GM19238 (cell line): ENCODE data around the gene VNN1.
"Not testable (repeated sequence)": the region's sequence is repeated elsewhere in the genome, so short reads cannot be mapped to it uniquely, and the experiment has no call there.

Source experiments
- DNase-seq: peaks from one replicate; pipeline ENCODE4 v3.0.0; 2011; ENCODE audit warnings: low spot score; ENCODE audit not compliant: insufficient read length

Gene VNN1

DNA sequence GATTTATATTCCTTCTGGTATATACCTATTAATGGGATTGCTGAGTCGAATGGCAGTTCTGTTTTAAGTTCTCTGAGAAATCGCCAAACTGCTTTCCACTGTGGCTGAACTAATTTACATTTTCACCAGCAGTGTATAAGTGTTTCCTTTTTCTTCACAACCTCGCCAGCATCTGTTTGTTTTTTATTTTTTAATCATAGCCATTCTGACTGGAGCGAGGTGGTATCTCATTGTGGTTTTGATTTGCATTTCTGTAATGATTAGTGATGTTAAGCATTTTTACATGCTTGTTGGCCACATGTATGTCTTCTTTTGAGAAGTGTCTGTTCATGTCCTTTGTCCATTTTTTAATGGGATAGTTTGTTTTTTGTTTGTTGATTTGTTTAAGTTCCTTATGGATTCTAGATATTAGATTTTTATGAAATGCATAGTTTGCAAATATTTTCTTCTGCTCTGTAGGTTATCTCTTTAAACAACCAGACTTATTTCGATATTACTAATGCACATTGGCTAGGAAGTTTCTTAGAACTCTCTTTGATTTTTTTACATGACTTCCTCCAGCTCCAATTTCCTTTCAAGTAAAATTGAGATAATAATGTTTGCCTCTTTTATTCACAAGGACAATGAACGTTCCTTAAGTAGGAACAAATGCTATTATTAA is 12.2 kb upstream of the VNN1 start:
- DNase-seq = no peak

DNA sequence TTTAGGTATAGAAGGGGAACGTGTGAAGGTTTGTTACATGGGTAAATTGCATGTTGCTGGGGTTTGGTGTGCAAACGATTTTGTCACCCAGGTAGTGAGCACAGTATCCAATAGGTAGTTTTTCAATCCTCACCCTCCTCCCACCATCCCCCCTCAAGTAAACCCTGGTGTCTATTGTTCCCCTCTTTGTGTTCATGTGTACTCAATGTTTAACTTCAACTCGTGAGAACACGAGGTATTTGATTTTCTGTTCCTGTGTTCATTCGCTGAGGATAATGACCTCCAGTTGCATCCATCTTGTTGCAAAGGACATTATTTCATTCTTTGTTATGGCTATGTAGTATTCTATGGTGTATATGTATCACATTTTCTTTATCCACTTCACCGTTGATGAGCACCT is 11.6 kb upstream of the VNN1 start:
- no peak for DNase-seq

DNA sequence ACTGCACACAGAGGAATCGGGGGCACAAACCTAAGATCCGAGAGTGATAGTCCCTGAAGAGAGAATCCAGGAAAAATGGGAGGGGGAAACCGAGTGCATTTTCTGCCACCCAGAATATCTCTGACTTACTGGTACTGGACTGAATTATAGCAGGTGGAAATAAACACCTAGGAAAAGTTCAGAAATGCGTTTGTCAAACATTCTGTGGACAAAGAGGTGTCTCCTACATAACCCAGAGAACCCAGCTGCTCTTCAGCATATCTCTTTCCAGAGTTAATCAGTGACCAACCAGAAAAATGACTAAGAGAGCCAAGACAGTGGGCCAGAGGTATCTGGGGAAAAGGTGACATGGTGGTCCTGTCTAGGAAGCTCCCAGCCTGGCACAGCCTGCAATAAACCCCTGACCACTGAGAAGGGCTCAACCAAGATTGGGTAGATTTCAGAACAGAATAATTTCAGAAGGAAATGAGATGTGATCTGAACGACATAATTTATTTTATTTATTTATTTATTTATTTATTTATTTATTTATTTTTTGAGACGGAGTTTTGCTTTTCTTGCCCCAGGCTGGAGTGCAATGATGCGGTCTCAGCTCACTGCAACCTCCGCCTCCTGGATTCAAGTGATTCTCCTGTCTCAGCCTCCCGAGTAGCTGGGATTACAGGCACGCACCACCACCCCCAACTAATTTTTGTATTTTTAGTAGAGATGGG is 6.0 kb upstream of the VNN1 start:
- DNase-seq = no peak

DNA sequence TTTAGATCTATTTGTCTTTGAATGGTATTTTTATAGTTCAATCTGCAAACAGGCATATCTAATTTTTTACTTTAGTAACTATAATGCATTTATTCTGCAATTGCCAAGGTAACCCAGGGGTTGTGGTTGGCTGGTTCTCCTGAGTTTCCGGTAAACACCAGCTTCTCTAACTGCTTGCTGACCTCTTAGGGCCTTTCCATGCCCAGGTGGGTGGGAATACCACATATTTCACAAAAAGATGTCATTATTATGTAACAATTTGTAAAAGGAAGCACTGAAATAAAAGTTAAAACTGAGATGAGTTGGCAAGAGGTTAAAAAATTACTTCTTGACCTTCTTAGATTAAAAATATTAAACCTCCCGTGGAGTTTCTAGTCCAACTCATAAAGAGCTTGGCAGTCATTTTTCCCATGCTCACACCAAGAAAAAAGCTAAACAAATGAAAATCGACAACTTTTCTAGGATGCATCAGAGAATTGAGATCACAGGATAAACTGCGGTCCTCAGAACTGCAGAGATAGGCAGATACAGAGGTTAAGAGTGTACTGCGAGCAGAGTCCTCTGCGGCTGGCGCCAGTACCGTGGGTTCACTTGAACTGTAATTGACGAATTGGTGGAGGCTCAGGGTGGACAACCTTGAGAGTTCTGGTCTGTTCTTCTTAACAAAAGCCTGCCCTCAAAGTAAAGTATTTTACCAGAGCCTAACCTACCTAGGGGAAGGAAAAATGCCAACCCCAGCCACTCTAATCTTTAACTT is 2.2 kb upstream of the VNN1 start:
- DNase-seq = no peak

DNA sequence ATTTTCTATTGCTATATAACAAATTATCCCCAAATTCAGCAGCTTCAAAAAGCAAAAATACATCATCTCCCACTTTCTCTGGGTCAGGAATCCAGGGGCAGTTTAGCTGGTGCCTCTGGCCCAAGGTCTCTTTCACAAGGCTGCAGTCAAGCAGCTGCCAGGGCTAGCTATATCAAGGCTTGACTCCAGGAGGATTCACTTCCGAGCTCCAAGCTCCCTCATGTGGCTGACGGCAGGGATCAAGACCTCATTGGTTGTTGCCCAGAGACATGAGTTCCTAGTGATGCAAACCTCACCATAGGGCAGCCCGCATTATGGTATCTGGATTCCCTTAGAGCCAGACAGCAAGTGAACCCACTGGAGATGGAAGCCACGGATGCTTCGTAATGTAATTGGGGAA is 1.3 kb upstream of the VNN1 start:
- no peak for DNase-seq

DNA sequence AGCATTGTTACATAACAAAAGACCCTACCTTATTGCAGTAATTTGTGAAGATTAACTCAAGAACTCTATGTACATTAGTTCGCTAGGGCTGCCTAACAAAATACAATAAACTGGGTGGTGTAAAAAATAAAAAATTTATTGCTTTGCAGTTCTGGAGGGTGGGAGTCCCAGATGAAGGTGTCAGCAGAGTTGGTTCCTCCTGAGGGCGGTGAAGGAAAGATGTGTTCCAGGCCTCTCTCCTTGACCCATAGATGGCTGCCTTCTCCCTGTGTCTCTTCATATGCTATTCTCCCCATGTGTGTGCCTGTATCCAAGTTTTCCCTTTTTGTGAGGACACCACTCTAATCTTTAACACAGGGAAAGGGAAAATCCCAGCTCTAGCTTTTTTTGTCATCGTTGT is 305 bp upstream of the VNN1 start:
- no peak for DNase-seq

DNA sequence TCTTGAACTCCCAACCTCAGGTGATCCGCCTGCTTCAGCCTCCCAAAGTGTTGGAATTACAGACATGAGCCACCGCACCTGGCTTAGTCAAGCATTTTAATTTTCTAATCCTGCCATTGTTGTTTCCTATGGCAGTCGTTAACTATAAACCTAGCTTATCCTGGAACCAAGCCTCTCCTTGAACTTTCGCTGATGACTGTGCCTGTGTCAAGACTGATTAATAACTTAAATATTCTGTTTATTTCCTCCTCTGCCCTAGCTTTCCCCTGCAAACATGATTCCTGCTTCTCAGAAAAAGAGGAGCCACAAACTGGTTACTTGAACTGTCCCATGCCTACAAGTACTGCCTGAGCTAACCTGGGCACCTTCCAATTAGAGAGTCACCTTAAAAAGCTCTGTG is 1.5 kb downstream of the VNN1 start:
- no peak for DNase-seq

DNA sequence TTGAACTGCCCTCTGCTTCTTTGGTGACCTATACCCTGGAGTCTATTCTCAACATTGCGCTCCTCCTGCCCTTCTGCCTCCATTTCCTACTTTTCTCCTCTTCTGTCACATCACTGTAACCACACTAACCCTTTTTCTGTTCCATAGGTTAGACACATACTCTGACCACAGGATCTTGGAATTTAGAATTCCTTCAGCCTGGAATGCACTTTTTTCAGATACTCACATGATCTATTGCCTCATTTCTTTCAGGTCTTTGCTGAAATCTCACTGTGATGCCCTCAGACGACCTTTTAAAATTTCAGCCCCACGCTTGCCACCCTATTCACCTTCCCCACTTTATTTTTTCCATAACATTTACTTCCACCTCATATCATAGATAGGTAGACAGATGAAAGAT is 5.1 kb downstream of the VNN1 start:
- DNase-seq = no peak

DNA sequence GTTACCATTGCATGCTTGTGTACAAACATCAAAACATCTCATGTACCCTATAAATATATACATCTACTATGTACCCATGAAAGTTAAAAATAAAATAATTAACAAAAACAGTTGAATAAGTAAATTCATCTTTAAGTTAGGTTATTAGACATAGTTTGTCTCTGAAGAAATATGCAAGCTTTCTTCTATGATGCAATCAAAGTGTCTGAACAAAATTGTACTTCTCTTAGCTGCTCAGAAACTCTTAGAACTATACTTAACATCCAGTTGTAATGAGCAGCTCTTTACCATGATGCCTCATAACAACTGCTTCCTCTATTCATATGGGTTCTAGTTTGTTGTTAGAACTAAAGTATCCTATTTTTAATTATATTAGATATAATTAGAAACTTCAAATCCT is 5.9 kb downstream of the VNN1 start:
- no peak for DNase-seq

DNA sequence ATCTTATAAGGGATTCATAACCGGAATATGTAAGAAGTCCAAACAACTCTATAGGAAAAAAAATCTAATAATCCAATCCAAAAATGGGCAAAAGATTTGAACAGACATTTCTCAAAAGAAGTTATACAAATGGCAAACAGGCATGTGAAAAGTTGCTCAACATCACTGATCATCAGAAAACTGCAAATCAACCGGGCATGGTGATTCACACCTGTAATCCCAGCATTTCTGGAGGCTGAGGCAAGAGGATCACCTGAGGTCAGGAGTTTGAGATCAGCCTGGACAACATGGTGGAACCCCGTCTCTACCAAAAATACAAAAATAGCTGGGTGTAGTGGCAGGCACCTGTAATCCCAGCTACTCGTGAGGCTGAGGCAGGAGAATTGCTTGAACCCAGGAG is 7.1 kb downstream of the VNN1 start:
- DNase-seq = not testable (repeated sequence)

DNA sequence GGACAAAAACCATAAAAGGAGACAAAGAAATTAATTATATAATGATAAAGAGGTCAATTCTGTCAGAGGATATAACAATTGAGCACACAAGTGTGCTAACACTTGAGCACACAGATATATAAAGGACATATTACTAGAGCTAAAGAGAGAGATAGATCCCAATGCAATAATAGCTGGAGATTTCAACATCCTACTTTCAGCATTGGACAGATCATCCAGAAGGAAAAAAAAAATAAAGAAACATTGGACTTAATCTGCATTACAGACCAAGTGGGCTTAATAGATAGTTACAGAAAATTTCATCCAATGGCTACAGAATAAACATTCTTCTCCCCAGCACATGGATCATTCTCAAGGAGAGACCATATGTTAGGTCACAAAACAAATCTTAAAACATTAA is 9.9 kb downstream of the VNN1 start:
- no peak for DNase-seq

DNA sequence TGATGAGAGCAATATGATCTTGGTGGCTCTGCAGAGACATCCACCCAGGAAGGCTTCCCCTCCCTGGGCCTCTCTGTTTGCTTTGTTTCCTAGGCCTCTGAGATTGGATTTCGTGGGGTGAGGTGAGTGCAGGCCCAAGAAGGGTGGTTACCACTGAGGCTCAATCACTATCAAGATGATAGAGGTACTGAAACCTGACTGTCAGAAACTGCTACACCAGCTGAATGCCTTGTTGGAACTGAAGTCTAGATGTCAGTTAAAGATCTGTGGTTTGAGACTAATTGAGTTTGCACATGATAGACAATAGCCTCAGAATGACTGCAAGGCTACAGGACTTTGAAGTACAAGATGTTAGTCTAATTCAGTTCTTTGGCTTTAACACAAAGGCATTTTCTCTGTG is 15.2 kb downstream of the VNN1 start:
- DNase-seq = no peak

DNA sequence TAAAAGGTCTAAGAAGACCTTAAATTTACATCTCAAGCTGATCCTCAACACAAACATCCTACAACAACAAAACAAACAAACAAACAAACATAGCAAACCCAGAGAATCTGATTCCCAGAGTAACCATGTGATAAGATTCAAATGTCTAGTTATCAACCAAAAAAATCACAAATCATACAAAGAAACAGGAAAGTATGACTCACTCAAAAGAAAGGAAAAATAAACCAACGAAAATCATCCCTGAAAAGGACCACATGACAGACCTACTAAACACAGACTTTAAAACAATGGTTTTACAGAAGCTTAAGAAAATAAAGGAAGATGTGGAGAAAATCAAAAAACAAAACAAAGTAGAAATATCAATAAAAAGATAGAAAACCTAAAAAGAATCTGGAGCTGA is 18.1 kb downstream of the VNN1 start:
- DNase-seq = no peak

DNA sequence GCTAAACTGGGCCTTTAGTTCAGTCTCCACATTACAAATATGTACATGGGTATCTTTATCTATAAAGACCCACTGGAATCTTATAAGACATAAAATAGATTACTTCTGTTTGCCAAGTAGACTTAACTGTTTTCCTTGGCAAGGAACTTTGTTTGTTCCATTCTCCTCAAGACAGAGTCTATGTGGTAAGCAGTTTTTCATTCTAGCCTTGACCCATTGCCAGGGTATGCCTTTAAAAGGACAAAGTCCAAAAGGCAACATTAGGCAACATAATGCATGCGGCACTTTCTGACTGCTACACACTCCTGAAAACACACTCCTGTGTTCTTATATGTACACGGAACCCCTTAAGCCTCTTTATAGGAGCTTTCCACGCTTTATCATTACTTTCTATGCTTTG is 20.4 kb downstream of the VNN1 start:
- DNase-seq = no peak

DNA sequence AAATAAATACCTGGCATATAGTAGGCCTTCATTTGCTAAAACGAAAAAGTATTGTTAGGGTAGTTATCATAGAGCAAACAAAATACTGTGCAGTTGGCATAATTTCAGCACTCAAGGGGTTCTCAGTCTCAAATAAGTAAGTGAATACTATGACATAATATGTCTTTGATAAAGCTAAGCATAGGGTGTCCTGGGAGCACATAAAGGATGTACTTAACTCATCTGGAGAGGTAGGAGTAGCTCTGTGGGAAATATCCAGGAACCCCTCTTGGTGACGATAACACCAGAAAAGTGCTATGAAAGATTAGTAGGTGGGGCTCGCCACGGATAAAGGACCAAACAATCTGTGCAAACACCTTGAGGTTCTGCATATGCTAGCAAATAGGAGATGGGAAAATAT is 23.2 kb downstream of the VNN1 start:
- DNase-seq = no peak

DNA sequence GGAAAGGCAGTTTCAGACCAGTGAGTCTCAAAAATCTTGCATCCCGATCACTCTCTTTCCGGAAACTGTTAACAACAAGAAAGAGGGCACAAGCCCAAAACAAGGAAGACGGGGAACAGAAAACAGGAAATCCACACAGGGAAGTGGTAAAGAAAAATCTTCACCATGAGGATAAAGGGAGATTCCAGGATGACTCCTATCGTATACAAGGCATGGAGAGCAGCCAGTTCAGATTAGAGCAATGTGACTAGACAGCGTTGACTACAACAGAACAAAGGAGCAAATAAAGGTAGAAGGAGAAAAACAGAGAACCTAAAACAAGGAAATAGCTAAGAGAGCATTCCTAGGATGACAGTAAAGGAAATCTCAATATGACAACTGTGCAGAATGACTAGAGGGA is 26.5 kb downstream of the VNN1 start:
- DNase-seq = no peak

DNA sequence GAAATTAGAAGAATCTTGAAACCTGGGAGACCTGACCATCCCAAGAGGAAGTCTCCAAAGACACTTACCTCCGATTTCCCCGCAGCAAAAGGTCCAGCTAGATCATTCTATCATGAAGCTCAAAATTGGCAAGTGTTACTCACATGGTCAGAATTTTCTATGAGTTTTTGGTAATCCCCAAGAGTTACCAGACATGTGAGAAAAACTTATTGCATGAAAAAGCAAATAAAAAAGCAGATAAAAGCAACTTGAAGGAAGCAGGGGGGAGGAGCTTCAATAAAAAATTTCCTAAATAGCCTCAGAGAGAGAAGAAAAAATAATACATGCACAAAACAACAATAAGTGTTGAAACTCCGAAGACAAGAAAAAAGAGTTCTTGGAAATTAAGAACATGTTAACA is 27.3 kb downstream of the VNN1 start:
- DNase-seq = no peak

DNA sequence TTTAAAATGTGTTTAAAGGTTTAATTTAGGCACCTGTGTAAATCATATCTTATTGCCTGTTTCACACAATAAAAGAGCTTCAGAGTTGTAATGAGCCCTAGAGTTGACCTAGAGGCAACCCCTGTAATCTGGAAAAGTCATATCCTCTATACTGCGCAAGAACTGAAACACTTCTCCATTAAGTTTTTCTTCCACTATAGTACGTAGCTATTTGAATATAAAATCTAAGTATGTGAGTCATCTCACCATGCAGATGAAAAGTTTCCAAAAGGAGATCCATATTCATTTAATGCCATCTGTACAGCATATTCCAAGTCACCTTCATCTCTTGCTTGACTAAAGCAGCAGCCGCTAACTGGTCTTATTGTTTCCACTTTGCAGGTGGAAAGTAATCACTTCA is 28.8 kb downstream of the VNN1 start:
- DNase-seq = no peak

DNA sequence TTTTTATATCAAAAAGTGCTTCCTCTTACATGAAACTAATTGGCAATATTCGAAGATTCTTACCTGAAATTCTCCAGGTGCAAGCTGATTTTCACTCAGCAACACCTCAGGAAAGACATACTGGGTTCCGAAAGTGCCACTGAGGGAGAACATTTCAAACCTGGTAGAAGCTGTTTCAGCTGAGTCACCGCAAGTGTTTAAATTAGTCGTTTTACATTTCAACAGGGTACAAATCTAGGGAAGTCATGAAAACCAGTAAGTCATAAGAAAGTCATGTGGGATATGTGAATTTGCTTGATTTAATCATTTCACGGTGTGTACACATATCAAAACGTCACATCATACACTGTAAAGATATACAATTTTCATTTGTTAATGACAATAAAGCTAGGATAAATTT is 29.6 kb downstream of the VNN1 start:
- DNase-seq = no peak

DNA sequence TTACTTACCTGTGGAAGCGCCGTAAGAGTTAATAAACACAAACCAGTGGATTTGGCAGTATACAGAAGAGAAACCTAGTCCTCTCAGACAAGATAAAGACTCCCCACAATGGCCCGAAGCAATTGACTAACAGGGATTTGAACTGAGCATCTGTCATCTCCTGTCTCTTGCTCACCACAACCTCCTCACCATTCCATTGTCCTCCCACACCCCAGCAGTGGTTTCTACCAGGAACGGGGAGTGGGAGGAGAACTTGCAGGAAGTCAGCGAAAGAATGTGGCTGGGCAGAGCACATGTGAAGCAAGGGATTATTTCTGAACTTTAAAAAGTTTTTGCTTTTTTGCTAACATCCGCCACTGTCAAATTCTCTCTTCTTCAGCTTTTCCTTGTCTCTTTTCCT is 30.3 kb downstream of the VNN1 start:
- no peak for DNase-seq

DNA sequence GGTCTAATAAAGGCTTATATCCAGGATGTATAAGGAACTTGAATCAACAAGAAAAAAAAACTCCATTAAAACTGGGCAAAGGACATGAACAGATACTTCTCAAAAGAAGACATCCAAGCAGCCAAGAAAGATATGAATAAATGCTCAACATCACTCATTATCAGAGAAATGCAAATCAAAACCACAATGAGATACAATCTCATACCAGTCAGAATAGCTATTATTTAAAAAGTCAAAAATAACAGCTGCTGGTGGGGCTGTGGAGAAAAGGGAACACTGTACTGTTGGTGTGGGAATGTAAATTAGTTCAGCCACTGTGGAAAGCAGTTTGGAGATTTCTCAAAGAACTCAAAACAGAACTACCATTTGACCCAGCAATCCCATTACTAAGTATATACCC is 34.8 kb downstream of the VNN1 start:
- not testable (repeated sequence) for DNase-seq

DNA sequence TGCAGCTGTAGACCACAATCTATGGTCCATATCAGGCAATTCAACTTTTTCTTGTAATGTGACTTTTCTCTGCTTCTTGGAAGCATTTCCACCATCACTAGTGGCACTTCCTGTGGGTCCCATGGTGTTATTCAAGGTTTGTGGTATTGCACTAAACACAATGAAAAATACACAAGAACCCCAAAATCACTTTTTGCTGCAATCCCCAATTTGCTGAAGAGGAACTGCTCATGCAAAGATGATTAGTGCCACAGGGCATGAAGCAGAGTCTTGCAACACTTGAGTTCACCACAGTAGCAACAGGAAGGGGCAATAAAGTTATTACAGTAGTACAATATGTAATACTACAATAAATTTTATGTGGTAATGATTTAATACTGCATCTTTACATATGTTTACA is 38.1 kb downstream of the VNN1 start:
- DNase-seq = no peak

DNA sequence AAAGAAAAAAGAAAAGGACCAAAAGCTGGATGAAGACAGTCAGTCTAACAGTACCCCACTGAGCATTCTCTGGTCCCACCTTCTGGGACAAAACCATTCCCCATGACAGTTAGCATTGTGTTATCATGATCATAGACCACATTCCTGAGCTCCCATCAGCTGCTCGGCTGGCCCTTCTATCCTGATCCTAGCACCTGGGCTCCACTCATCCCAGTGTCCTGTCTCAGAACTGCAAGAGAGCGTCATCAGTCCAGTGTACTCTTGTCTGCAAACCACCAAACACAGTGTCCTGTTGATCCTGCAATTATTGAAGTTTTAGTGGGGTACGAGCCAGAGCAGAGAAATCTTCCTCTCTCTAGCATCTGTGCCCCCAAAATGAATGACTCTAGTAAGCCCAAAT is 38.9 kb downstream of the VNN1 start:
- no peak for DNase-seq
